Transverse colon (tissue), 4 donors: ENCODE measurements around the gene UCHL3.

Source experiments
- EP300 ChIP-seq: sonication (generic); formaldehyde crosslinking; IDR thresholded peaks from one replicate; pipeline ENCODE4 v1.6.1; 2017; ENCODE audit warnings: antibody characterized with exemption, low read depth
- POLR2AphosphoS5 ChIP-seq, 3 donors: sonication (generic); formaldehyde crosslinking; IDR thresholded peaks; one replicate each; pipeline ENCODE4 v1.6.1; 2016; ENCODE audit warnings: antibody characterized with exemption in 3 of 3
- TF ChIP-seq, protein P1 (sequence below), 5 experiments: fragments of 200-600 bp in 3 of 5; fragments of 450-650 bp in 2 of 5; sonication (generic) in 3 of 5; IDR thresholded peaks; 1 replicate in 2 of 5; 2 replicates in 3 of 5; pipeline ENCODE4 v1.5.1; 2016 to 2017; ENCODE audit warnings: antibody characterized with exemption in 5 of 5, inconsistent platforms in 3 of 5, mild to moderate bottlenecking in 2 of 5, moderate library complexity in 1 of 5

DNA sequence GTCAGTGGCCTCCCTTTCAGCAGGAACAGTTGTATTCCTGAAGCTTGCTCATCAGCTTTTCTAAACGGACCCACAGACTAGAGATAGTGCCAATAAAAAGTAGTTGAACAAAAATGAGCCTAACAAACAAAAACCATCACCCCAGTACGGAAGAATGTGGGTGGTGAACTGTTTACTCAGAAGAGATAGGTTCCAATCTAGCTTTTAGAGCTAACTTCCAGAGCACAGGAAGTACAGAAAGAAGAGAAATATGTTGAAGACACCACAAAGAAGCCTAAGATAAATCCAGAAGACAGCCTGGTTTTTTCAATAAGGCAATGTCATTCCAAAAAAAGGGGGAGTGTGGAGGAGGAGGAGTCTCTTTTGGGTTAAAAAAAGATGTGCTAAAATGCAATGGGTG, 83.7 kb downstream of the UCHL3 start:
- TF ChIP-seq, protein P1, sequence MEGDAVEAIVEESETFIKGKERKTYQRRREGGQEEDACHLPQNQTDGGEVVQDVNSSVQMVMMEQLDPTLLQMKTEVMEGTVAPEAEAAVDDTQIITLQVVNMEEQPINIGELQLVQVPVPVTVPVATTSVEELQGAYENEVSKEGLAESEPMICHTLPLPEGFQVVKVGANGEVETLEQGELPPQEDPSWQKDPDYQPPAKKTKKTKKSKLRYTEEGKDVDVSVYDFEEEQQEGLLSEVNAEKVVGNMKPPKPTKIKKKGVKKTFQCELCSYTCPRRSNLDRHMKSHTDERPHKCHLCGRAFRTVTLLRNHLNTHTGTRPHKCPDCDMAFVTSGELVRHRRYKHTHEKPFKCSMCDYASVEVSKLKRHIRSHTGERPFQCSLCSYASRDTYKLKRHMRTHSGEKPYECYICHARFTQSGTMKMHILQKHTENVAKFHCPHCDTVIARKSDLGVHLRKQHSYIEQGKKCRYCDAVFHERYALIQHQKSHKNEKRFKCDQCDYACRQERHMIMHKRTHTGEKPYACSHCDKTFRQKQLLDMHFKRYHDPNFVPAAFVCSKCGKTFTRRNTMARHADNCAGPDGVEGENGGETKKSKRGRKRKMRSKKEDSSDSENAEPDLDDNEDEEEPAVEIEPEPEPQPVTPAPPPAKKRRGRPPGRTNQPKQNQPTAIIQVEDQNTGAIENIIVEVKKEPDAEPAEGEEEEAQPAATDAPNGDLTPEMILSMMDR (IDR thresholded peaks at IDR 0.05), result no peak
- TF ChIP-seq POLR2AphosphoS5 (IDR thresholded peaks at IDR 0.05), result no peak
- TF ChIP-seq EP300, result no peak
